ENCODE measurements around the gene FAM241A. TPM values are rescaled to one million over a fixed set of nuclear protein-coding genes. Genes with fewer than 3 reads are reported as not detected.

The FAM241A gene
- total and polyA plus RNA-seq, 12 donors: 4.1 to 9.4 (median 7.5) TPM

- 48 to 52% methylated on average over 1 of the region's 1 CpG for WGBS, 2 donors
- no peak for TF ChIP-seq CTCF (IDR thresholded peaks at IDR 0.05)
- intact Hi-C loops (cut with DNase I): no loop called here
- H3K27me3 ChIP-seq: no peaks in the 10 kb centered on the region
- DNase-seq: no peak
- no peak for ATAC-seq
- H3K4me1 ChIP-seq: no peaks in the 10 kb centered on the region
- peaks cover 0 to 12% (median 0%) of the 10 kb centered on the region in 9 donors for H3K36me3 ChIP-seq
- H3K9me3 ChIP-seq: no peaks in the 10 kb centered on the region
- H3K4me3 ChIP-seq: no peak overlapping the region
- no peak overlapping the region for H3K27ac ChIP-seq
Observed at GRCh38 chr4:112196461-112196860, 51.2 kb downstream of the FAM241A start.

GRCh38 chr4:112199041-112199440 lies 53.8 kb downstream of the FAM241A start:
- ATAC-seq (no peak), DNase-seq (no peak)
- intact Hi-C loops (cut with DNase I): no loop called here
- Histone ChIP-seq H3K4me3 (no peak overlapping the region), H3K36me3 (peaks cover 0 to 6% (median 0%) of the 10 kb centered on the region in 9 donors), H3K9me3 (no peaks in the 10 kb centered on the region), H3K4me1 (no peaks in the 10 kb centered on the region), H3K27ac (no peak overlapping the region), H3K27me3 (no peaks in the 10 kb centered on the region)
- TF ChIP-seq CTCF (IDR thresholded peaks at IDR 0.05): no peak
- 59 to 62% methylated on average over 1 of the region's 1 CpG for WGBS, 2 donors

- no peak for ATAC-seq
- Histone ChIP-seq H3K4me1 (no peaks in the 10 kb centered on the region), H3K27ac (no peak overlapping the region), H3K36me3 (no peaks in the 10 kb centered on the region), H3K27me3 (no peaks in the 10 kb centered on the region), H3K9me3 (no peaks in the 10 kb centered on the region), H3K4me3 (no peak overlapping the region)
- WGBS, 2 donors: 73 to 81% methylated on average over 4 of the region's 4 CpGs
- intact Hi-C loops (cut with DNase I): no loop called here
- DNase-seq: no peak
- TF ChIP-seq CTCF (IDR thresholded peaks at IDR 0.05): no peak
Observed at GRCh38 chr4:112201915-112202505, 56.8 kb downstream of the FAM241A start.

- no peak for DNase-seq
- Histone ChIP-seq H3K4me1 (no peaks in the 10 kb centered on the region), H3K36me3 (no peaks in the 10 kb centered on the region), H3K27me3 (no peaks in the 10 kb centered on the region), H3K9me3 (no peaks in the 10 kb centered on the region), H3K4me3 (no peak overlapping the region), H3K27ac (no peak overlapping the region)
- ATAC-seq: no peak
- intact Hi-C loops (cut with DNase I): no loop called here
- TF ChIP-seq CTCF (IDR thresholded peaks at IDR 0.05): no peak
- 90 to 91% methylated on average over 1 of the region's 1 CpG for WGBS, 2 donors
Observed at GRCh38 chr4:112203593-112203992, 58.3 kb downstream of the FAM241A start.
